ENCODE results near the gene NAA20. TPM values are rescaled to one million over a fixed set of nuclear protein-coding genes. Genes with fewer than 3 reads are reported as not detected.
A peak's percentile ranks its signal among the peaks of the same experiment; 100 is the strongest.

NAA20 gene
- polyA plus RNA-seq, 4 donors = 76.8 to 105 (median 98.1) TPM

- DNase-seq (ENCODE audit: low read depth in 4 of 4, low spot score in 2 of 4) = no peak
Measured at GRCh38 chr20:20014659-20015058, 2.5 kb upstream of the NAA20 start.

GRCh38 chr20:20017844-20018185 is 653 bp downstream of the NAA20 start:
- no peak for DNase-seq (ENCODE audit: low read depth in 4 of 4, low spot score in 2 of 4)

- no peak for DNase-seq (ENCODE audit: low read depth in 4 of 4, low spot score in 2 of 4)
Measured at GRCh38 chr20:20018366-20018765, 1.2 kb downstream of the NAA20 start.

GRCh38 chr20:20019123-20019522 is 2.0 kb downstream of the NAA20 start:
- DNase-seq (ENCODE audit: low read depth in 4 of 4, low spot score in 2 of 4) = no peak

GRCh38 chr20:20020908-20021307 is 3.7 kb downstream of the NAA20 start:
- no peak for DNase-seq (ENCODE audit: low read depth in 4 of 4, low spot score in 2 of 4)

GRCh38 chr20:20021835-20022234 is 4.7 kb downstream of the NAA20 start:
- DNase-seq (ENCODE audit: low read depth in 4 of 4, low spot score in 2 of 4) = no peak

- DNase-seq (ENCODE audit: low read depth in 4 of 4, low spot score in 2 of 4) = no peak
Measured at GRCh38 chr20:20022498-20022897, 5.3 kb downstream of the NAA20 start.

- no peak for DNase-seq (ENCODE audit: low read depth in 4 of 4, low spot score in 2 of 4)
Measured at GRCh38 chr20:20023395-20023794, 6.2 kb downstream of the NAA20 start.

GRCh38 chr20:20024942-20025341 is 7.8 kb downstream of the NAA20 start:
- DNase-seq (ENCODE audit: low read depth in 4 of 4, low spot score in 2 of 4) = no peak

- no peak for DNase-seq (ENCODE audit: low read depth in 4 of 4, low spot score in 2 of 4)
Measured at GRCh38 chr20:20027284-20027683, 10.1 kb downstream of the NAA20 start.

- no peak for DNase-seq (ENCODE audit: low read depth in 4 of 4, low spot score in 2 of 4)
Measured at GRCh38 chr20:20031790-20032189, 14.6 kb downstream of the NAA20 start.

GRCh38 chr20:20034486-20034885 is 17.3 kb downstream of the NAA20 start:
- no peak for DNase-seq (ENCODE audit: low read depth in 4 of 4, low spot score in 2 of 4)

GRCh38 chr20:20036756-20037155 is 19.6 kb downstream of the NAA20 start:
- DNase-seq (ENCODE audit: low read depth in 4 of 4, low spot score in 2 of 4) = no peak

- no peak for DNase-seq (ENCODE audit: low read depth in 4 of 4, low spot score in 2 of 4)
Measured at GRCh38 chr20:20037960-20038359, 20.8 kb downstream of the NAA20 start.

- DNase-seq (ENCODE audit: low read depth in 4 of 4, low spot score in 2 of 4) = no peak
Measured at GRCh38 chr20:20038586-20038985, 21.4 kb downstream of the NAA20 start.

GRCh38 chr20:20039752-20040387 is 22.7 kb downstream of the NAA20 start:
- no peak for DNase-seq (ENCODE audit: low read depth in 4 of 4, low spot score in 2 of 4)

GRCh38 chr20:20051767-20052073 is 34.6 kb downstream of the NAA20 start:
- peak in 1 of 4 donors; percentile 21 for DNase-seq (ENCODE audit: low read depth in 4 of 4, low spot score in 2 of 4)

GRCh38 chr20:20052074-20052970 is 35.2 kb downstream of the NAA20 start, which contains the start of the genes CFAP61 and CRNKL1:
CFAP61 (plus strand) TSS chr20:20052532; CDS start chr20:20056654, 4,122 bp downstream.
CRNKL1 (minus strand) TSS chr20:20052466; CDS start chr20:20052342, 124 bp downstream.
- DNase-seq (ENCODE audit: low read depth in 4 of 4, low spot score in 2 of 4) = peak; percentile 94 to 98 (median 96)

GRCh38 chr20:20060234-20060998 is 43.3 kb downstream of the NAA20 start:
- no peak for DNase-seq (ENCODE audit: low read depth in 4 of 4, low spot score in 2 of 4)

GRCh38 chr20:20063941-20064702 is 47.0 kb downstream of the NAA20 start:
- no peak for DNase-seq (ENCODE audit: low read depth in 4 of 4, low spot score in 2 of 4)

GRCh38 chr20:20065361-20065760 is 48.2 kb downstream of the NAA20 start:
- no peak for DNase-seq (ENCODE audit: low read depth in 4 of 4, low spot score in 2 of 4)

All from left renal cortex interstitium (tissue), 4 donors.